GM12892 (cell line): ENCODE results near the gene ACSL5.

ENCODE experiments used
- POLR2A ChIP-seq: IDR thresholded peaks from 2 replicates; pipeline ENCODE4 v1.6.1; 2011; ENCODE audit warnings: low read depth, low read length, control low read depth
- POLR2AphosphoS5 ChIP-seq: IDR thresholded peaks from 2 replicates; pipeline ENCODE4 v1.6.1; 2011; ENCODE audit warnings: low read depth, low read length, control low read depth

DNA sequence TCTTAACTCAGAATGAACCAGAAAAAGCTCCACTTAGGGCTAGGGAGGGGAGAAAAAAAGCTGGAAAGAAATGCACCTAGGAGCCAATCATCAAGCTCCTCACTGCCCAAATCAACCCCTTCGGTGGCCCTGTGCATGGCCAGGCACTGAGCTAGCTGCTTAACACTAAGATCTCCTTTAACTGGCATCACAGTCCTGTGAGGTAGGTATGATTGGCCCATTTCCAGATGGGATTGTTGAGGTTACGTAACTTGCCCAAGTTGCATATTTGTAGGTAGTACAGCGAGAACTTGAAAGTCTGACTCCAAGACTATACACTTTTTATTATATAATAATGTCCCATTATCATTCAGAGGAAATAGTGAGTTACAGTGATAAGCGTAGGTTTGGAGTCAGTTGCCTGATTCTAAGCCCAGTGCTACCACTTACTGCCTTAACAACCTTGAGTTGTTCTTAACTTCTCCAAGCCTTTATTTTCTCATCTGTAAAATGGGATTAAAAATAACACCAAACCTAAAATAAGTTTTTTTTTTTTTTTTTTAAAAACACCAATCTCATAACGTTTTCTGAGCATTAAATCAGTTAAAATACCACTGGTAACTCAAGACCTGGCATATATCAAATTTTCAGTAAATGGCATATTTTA is 37.2 kb upstream of the ACSL5 start:
- TF ChIP-seq POLR2A (no peak), POLR2AphosphoS5 (no peak)
